GM19372 (cell line): Measurements from ENCODE around the gene CCDC182.

Source experiments
- ATAC-seq: cut with Tn5 transposase; IDR thresholded peaks from one replicate; pipeline ENCODE4 v1.9.1; 2021; ENCODE audit warnings: mild to moderate bottlenecking, low read depth, moderate library complexity; ENCODE audit not compliant: unreplicated experiment

CCDC182 gene

GRCh38 chr17:57703273-57703672 lies 41.8 kb downstream of the CCDC182 start:
- ATAC-seq: no peak

GRCh38 chr17:57701124-57701523 lies 44.0 kb downstream of the CCDC182 start:
- ATAC-seq: no peak

- no peak for ATAC-seq
Measured at GRCh38 chr17:57699751-57700219, 45.3 kb downstream of the CCDC182 start.

- ATAC-seq: no peak
Measured at GRCh38 chr17:57697891-57698711, 47.0 kb downstream of the CCDC182 start.

- ATAC-seq: no peak
Measured at GRCh38 chr17:57697197-57697596, 47.9 kb downstream of the CCDC182 start.

GRCh38 chr17:57696050-57696449 lies 49.0 kb downstream of the CCDC182 start:
- no peak for ATAC-seq
